Activated CD8-positive, alpha-beta memory T cell treated with anti-CD3 and anti-CD28 coated beads for 4 hours (primary cell): ENCODE data around the gene SLC9A1.

ENCODE experiments used
- DNase-seq, 2 donors: peaks; one replicate each; pipeline ENCODE4 v3.0.0-alpha.2; 2020; ENCODE audit warnings: low read depth in 2 of 2

SLC9A1 gene

GRCh38 chr1:27070390-27071048, 84.4 kb downstream of the SLC9A1 start:
- no peak for DNase-seq

- no peak for DNase-seq
Observed at GRCh38 chr1:27068922-27069321, 86.0 kb downstream of the SLC9A1 start.

- DNase-seq = no peak
Observed at GRCh38 chr1:27065999-27066630, 88.8 kb downstream of the SLC9A1 start.

GRCh38 chr1:27060891-27061290, 94.0 kb downstream of the SLC9A1 start:
- DNase-seq = no peak

GRCh38 chr1:27058966-27059669, 95.8 kb downstream of the SLC9A1 start:
- DNase-seq = no peak

GRCh38 chr1:27057801-27058625, 96.9 kb downstream of the SLC9A1 start:
- DNase-seq = no peak

GRCh38 chr1:27057389-27057788, 97.5 kb downstream of the SLC9A1 start:
- no peak for DNase-seq

GRCh38 chr1:27053977-27054753, 100.8 kb downstream of the SLC9A1 start:
- DNase-seq = no peak

- DNase-seq = no peak
Observed at GRCh38 chr1:27052527-27052926, 102.4 kb downstream of the SLC9A1 start.

GRCh38 chr1:27049607-27050006, 105.3 kb downstream of the SLC9A1 start:
- no peak for DNase-seq

GRCh38 chr1:27049100-27049499, 105.8 kb downstream of the SLC9A1 start:
- no peak for DNase-seq
